Activated CD4-positive, alpha-beta T cell treated with anti-CD3 and anti-CD28 coated beads for 4 hours (primary cell): Measurements from ENCODE around the gene SLC35E1.
"Not testable (repeated sequence)": the region's sequence is repeated elsewhere in the genome, so short reads cannot be mapped to it uniquely, and the experiment has no call there.

Source experiments
- DNase-seq, 2 donors: peaks; one replicate each; pipeline ENCODE4 v3.0.0-alpha.2; 2020

SLC35E1 gene

DNA sequence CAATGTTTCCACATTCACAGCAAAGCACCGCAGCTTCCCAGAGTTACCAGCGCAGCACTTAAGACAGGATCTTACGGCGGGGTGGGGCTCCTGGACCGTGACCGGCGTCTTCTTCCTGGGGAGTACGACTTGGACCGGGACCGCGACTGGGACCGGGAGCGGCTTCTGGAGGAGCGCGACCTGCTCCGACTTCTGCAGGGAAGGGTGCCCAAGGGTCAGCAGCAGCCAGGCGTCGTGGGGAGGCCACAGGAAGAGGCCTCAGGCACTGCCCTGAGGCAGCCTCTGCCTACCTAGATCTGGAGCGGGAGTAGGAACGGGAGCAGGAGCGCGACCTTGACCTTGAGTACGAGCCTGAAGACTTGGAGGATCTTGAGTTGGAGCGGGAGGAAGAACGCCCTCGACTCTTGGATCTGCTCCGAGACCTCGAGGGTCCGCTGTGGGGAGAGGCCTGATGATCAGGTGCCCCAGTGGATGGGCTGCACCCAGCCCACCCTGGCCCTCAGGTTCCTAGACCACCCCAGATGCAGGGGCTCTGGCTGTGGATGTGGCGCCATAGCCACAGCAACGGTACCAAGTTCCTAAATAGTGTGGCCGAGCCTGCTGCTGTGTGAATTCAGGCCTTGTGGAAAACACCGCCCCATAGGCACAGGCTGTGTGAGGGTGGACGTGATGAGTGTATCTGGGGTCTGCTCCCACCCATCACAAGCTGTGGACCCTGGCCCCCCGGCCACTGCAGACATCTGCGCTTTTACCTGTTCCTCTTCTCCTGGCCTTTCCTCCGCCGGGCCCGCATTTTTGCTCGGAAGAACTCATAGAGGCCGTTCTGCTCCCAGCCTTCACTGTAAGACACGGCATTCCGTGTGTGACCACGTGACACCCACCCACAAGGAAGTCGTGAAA lies 51.9 kb downstream of the SLC35E1 start:
- DNase-seq: no peak

DNA sequence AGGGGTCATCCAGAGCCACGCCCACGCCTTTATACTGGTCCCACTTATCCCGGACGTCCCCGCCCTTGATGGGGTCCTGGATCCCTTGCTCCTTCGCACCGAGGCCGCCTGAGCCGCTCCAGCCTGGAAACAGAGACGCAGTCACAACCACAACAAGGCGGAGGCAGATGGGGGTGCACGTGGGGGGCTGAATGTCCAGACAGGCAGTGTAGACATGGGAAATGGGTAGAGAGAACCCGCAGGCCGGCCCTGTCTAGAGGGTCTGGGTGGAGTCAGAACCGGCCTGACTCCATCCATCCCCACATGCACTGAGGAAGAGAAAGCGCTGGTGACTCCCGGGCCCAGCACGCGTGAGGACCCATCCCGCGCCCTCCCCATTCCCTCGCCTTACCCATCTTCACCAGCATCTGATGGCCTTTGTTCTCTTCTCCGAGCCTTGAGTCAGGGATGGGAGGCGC lies 53.0 kb downstream of the SLC35E1 start:
- no peak for DNase-seq

DNA sequence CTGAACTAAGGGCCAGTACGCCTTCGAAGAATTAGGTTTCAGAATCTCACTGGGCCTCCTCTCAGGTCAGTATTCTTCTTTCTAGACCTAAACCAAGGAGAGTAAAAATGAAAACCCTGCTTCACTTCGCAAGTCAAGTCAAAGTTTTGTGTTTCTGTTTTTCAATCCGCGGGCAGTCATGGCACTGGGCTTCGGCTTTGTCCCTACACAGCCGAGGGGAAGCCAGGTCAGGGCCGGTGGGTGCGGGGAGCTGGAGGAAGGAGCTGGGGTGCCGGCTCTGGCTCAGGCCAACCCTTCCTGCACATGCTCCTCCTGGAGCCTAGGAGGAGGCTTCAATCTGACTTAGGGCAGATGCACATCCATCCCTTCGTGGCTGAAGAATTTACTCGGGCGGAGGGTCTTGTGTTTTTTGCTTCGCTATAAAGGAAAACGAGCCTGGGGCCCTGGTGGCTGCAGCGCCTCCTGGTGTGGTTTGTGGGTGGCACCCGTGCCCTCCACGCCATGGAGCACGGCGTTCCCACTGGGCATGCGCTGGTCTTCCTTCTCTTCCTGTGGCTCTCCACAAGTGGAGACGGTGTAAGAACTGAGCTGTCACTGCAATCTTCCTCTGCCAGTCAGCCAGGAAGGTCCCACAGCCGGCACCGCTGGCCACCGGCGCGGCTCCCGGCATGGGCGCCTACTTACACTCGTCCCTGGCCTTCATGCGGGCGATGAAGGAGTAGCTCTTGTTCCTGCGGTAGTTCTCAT lies 53.6 kb downstream of the SLC35E1 start:
- DNase-seq: no peak

DNA sequence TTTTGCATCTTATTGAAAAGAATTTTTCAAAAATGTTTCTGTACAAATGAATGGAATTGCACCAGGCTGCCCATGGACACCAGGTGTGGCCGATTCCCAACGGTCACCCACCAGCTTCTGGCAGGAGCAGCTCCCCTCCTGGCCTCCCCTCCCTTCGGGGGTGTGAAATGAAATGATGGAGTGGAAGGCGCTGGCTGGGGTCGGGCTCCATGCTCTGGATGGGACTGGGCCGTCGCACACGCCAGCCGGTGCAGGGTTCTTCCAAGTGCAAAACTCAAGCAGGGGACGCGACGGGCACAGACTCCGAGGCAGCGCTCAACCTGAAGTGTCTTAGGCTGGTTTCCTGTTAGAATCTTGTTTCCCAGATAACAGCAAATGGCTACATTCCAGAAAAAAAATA lies 54.2 kb downstream of the SLC35E1 start:
- DNase-seq: no peak

DNA sequence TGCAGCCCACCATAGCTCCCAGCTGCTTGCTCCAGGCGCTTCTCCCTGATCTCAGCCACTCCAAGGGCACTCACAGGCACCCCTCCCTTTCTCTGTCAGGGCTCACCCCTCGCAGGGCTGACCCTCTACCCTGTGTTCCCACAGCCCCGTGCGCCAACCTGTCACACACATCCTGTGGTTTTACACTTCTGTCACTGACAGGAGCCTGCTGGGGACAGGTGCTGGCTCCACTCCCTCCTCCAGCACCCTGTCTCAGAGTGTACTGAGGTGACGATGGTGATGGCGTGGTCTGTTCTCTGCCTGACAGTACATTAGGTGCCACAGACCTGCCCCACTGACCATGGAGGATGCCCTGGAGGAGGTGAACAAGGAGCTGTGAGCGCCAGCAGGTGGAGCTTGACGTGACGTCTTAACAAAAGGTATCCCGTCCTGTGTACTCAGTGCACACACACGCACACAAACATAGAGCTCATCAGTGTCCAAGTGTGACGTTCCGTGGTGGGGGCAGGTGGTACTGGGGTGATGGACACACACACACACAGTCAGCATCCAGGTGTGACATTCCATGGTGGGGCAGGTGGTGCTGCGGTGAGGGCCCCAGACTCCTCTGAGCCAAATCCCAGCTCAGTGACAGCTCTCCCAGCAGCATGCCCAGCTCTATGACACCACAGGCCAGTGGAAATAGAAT lies 55.1 kb downstream of the SLC35E1 start:
- no peak for DNase-seq

DNA sequence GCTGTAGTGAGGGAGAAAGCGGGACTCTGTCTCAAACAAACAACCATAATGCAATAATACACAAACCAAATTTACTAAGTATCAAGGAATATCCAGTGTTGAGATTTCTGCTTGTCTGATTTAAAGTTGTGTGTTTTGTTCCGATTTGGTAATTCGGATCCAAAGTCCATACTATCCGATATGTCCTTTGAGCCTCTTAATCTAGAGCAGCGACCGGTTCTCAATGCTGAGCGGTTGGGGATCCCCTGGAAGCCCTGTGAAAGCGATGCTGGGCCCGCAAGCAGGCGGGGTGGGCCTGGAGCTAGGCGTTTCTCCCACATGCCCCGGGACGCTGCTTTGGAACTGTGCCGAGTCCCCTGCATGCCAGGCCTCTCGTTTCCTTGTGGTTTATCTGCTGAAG lies 55.8 kb downstream of the SLC35E1 start:
- no peak for DNase-seq

DNA sequence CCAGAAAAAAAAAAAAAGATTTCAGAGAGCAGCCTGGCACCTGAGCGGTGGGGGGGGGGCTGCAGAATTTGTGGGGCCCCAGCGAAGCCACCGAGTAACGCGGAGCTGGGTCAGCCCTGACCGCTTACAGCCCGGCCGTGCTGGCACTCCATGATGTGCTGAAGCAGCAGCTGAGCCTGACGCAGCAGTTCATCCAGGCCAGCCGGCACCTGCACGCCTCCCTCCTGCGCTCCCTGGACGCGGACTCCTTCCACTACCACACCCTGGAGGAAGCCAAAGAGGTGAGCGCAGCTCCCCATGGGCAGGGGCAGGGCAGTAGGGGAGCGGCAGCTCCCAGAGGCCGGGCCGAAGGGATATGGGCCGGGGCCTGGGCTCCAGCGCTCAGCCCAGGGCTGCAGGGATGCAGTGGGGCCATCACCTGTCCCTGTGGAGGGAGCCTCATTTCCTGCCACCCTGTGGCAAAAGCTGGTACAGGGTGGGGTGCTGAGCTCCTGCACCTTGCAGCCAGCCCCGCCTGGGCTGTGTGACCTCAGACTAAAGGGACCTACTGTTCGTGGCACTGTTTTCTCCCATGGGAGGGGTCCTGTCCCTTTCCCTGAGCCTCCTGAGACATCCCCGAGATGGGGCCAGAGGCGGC lies 57.7 kb downstream of the SLC35E1 start:
- no peak for DNase-seq

DNA sequence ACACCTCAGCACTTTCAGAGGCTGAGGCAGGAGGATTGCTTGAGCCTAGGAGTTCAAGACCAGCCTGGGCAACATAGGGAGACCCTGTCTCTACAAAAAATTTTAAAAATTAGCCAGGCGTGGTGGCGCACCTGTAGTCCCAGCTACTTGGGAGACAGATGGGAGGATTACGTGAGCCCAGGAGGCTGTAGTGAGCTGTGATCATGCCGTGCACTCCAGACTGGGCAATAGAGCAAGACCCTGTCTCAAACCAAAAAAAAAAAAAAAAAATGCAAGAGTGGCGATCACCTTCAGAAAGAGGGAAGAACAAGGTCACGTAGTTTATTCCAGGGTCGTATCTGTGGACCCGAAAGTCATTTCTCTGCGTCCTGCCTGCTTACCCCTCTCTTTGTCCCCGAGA lies 59.6 kb downstream of the SLC35E1 start:
- not testable (repeated sequence) for DNase-seq

DNA sequence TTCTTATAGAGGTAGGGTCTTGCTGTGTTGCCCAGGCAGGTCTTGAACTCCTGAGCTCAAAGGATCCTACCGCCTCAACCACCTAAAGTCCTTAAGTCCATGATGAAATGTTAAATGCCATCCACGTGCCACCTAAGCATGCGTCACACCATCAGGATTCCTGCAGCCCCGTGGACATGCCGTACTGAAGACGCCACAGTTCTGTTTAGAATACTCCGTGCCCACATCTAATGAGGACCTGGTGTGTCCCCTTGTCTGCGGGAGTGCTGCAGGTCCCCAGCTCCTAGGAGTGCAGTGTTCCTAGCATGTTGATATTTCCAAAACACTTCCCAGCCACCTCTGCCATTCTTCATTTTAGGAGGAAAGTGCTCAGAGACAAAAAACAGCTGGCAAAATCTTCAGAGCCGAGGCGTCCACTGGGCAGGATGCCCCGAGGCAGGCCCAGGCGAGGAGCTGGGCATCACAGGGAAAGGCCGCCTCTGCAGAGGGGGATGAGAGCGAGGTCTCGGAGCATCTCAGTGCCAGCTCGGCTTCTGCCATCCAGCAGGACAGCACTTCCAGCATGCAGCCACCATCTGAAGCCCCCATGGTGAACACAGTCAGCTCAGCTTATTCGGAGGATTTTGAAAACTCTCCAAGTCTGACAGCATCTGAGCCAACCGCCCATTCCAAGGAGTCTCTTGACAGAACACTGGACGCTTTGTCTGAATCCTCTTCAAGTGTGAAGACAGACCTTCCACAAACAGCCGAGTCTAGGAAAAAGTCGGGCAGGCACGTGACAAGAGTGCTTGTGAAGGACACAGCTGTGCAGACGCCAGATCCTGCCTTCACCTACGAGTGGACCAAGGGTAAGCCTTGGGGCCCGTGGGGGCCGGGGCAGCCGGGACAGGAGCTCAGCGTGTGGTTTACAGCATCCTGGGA lies 62.8 kb downstream of the SLC35E1 start:
- no peak for DNase-seq

DNA sequence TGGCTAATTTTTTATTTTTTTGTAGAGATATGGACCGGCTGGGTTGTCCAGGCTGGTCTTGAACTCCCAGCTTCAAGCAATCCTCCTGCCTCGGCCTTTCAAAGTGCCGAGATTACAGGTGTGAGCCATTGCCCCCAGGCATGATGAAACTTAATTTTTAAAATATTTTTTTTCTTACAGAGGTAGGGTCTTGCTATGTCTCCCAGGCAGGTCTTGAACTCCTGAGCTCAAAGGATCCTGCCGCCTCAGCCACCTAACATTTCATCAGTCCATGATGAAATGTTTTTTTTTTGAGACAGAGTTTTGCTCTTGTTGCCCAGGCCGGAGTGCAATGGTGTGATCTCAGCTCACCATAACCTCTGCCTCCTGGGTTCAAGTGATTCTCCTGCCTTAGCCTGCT lies 63.7 kb downstream of the SLC35E1 start:
- no peak for DNase-seq

DNA sequence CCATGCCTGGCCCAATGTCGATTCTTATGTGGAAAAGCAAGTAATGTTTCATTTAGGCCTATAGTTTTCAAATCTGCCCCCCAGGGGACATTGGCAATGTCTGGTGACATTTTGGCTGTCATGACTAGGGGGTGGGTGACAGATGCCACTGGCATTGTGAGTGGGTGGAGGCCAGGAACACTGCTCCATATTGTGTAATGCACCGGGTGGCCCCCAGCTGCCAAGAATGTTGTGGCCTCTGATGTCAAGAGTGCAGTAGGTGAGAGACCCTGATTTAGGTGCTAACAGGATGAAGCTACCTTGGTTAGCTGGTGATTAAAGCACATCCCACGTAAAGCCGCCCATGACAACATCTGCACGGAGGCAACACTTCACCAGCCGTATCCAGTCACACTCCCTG lies 65.3 kb downstream of the SLC35E1 start:
- no peak for DNase-seq

DNA sequence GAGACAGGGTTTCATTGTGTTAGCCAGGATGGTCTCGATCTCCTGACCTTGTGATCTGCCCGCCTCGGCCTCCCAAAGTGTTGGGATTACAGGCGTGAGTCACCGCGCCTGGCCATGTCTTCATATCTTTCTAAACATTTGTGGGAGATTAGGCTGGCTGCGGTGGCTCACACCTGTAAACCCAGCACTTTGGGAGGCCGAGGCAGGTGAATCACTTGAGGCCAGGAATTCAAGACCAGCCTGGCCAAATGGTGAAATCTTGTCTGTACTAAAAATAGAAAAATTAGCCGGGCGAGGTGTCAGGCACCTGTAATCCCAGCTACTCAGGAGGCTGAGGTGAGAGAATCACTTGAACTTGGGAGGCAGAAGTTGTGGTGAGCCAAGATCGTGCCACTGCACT lies 66.1 kb downstream of the SLC35E1 start:
- not testable (repeated sequence) for DNase-seq

DNA sequence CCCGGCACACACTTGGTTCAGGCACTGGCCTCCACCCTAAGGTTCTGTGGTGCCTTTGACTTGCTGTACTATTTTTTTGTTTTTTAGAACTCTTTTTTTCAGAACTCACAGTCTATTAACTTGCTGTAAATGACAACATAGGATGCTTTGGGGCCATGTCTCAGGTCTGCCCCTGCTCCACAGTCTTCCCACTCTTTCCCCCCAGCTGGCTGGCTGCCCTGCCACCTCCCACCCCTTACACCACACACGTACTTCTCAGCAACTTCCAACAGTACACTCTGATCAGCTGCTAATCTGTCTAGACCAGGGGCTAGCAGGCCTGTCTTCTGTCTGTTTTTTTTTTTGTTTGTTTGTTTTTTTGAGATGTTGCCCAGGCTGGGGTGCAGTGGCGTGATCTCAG lies 67.9 kb downstream of the SLC35E1 start:
- DNase-seq: no peak
